HepG2 (cell line): Measurements from ENCODE around the gene EIF1. TPM values are rescaled to one million over a fixed set of nuclear protein-coding genes. Genes with fewer than 3 reads are reported as not detected.

Experiments used
- ERF ChIP-seq: IDR thresholded peaks from 2 replicates; pipeline ENCODE4 v1.6.1; 2018; ENCODE audit warnings: missing biosample characterization, missing genetic modification reagents
- HDAC6 ChIP-seq: fragments of 200-600 bp; sonication (generic); IDR thresholded peaks from 2 replicates; pipeline ENCODE4 v1.7.0; 2017; ENCODE audit warnings: mild to moderate bottlenecking, antibody characterized with exemption, low read length, low read depth
- HNF4A ChIP-seq: sonication (generic); formaldehyde crosslinking; IDR thresholded peaks from 2 replicates; pipeline ENCODE4 v1.4.0; 2020; ENCODE audit warnings: missing genetic modification reagents
- JUND ChIP-seq: sonication (generic); formaldehyde crosslinking; IDR thresholded peaks from 2 replicates; pipeline ENCODE4 v1.8.0; 2022; ENCODE audit warnings: mild to moderate bottlenecking, missing genetic modification reagents
- NKX3-1 ChIP-seq: sonication (generic); formaldehyde crosslinking; IDR thresholded peaks from 2 replicates; pipeline ENCODE4 v1.5.0; 2020; ENCODE audit warnings: missing genetic modification reagents
- PLSCR1 ChIP-seq: sonication (generic); formaldehyde crosslinking; IDR thresholded peaks from 2 replicates; pipeline ENCODE4 v1.5.0; 2020; ENCODE audit warnings: missing genetic modification reagents, mild to moderate bottlenecking, borderline replicate concordance
- POLR2A ChIP-seq, 2 experiments: IDR thresholded peaks; 2 replicates each; pipeline ENCODE4 v1.6.1; 2011; ENCODE audit warnings: low read depth in 2 of 2, low read length in 2 of 2, mild to moderate bottlenecking in 1 of 2, moderate library complexity in 1 of 2; ENCODE audit not compliant: insufficient read depth in 1 of 2
- SMC3 ChIP-seq: IDR thresholded peaks from 2 replicates; pipeline ENCODE4 v1.6.1; 2011; ENCODE audit warnings: low read length, improper control_type of control experiment
- TCF7L2 ChIP-seq: IDR thresholded peaks from 2 replicates; pipeline ENCODE4 v1.6.1; 2011; ENCODE audit warnings: mild to moderate bottlenecking, low read depth, low read length, moderate library complexity
- ZBTB39 ChIP-seq: sonication (generic); formaldehyde crosslinking; IDR thresholded peaks from 2 replicates; pipeline ENCODE4 v1.5.0; 2020; ENCODE audit warnings: missing genetic modification reagents
- ZFP36L1 ChIP-seq: sonication (generic); formaldehyde crosslinking; IDR thresholded peaks from 2 replicates; pipeline ENCODE4 v1.8.0; 2022; ENCODE audit warnings: mild to moderate bottlenecking, missing genetic modification reagents, moderate library complexity
- ZNF367 ChIP-seq: sonication (generic); formaldehyde crosslinking; IDR thresholded peaks from 2 replicates; pipeline ENCODE4 v1.4.0; 2020; ENCODE audit warnings: missing genetic modification reagents, borderline replicate concordance
- ZNF503 ChIP-seq: sonication (generic); formaldehyde crosslinking; IDR thresholded peaks from 2 replicates; pipeline ENCODE4 v1.4.0; 2020; ENCODE audit warnings: missing genetic modification reagents
- ZNF580 ChIP-seq: IDR thresholded peaks from 2 replicates; pipeline ENCODE4 v1.6.1; 2016; ENCODE audit warnings: low read depth, borderline replicate concordance
- ZNF605 ChIP-seq: sonication (generic); formaldehyde crosslinking; IDR thresholded peaks from 2 replicates; pipeline ENCODE4 v1.8.0; 2022; ENCODE audit warnings: mild to moderate bottlenecking, missing genetic modification reagents
- ZNF788 ChIP-seq: sonication (generic); formaldehyde crosslinking; IDR thresholded peaks from 2 replicates; pipeline ENCODE4 v1.5.0; 2020; ENCODE audit warnings: mild to moderate bottlenecking, missing genetic modification reagents, borderline replicate concordance
- ZNF878 ChIP-seq: sonication (generic); formaldehyde crosslinking; IDR thresholded peaks from 2 replicates; pipeline ENCODE4 v1.8.1; 2023; ENCODE audit warnings: mild to moderate bottlenecking, missing genetic modification reagents, moderate library complexity
- ZNF883 ChIP-seq: sonication (generic); formaldehyde crosslinking; IDR thresholded peaks from 2 replicates; pipeline ENCODE4 v1.5.1; 2020; ENCODE audit warnings: mild to moderate bottlenecking, missing genetic modification reagents; ENCODE audit errors: not compliant biosample characterization
- ZSCAN22 ChIP-seq: sonication (generic); formaldehyde crosslinking; IDR thresholded peaks from 2 replicates; pipeline ENCODE4 v1.4.0; 2020; ENCODE audit warnings: mild to moderate bottlenecking, missing genetic modification reagents
- ZSCAN25 ChIP-seq: sonication (generic); formaldehyde crosslinking; IDR thresholded peaks from 2 replicates; pipeline ENCODE4 v1.8.0; 2022; ENCODE audit warnings: mild to moderate bottlenecking, missing genetic modification reagents
- ZSCAN30 ChIP-seq: sonication (generic); formaldehyde crosslinking; IDR thresholded peaks from 2 replicates; pipeline ENCODE4 v1.5.0; 2020; ENCODE audit warnings: mild to moderate bottlenecking, missing genetic modification reagents
- ZXDC ChIP-seq: sonication (generic); formaldehyde crosslinking; IDR thresholded peaks from 2 replicates; pipeline ENCODE4 v1.5.0; 2020; ENCODE audit warnings: mild to moderate bottlenecking, missing genetic modification reagents
- polyA plus RNA-seq, 8 experiments: library from polyadenylated mRNA; depleted of rRNA in 3 of 8; stranded (reverse) in 7 of 8; unstranded in 1 of 8; fragments of >200 nt; fragmentation: Illumina TruSeq in 4 of 8; extraction: Trizol in 4 of 8; gene quantifications; 2 replicates each; pipeline versions ENCODE4 v1.2.1 to v1.2.3, GENCODE V29; 2011 to 2016; ENCODE audit warnings: low read depth in 4 of 8, missing spikeins in 1 of 8, mixed read lengths in 1 of 8; ENCODE audit not compliant: insufficient read depth in 1 of 8
- total RNA-seq, 5 experiments: library from RNA; depleted of rRNA; stranded (reverse); fragments of >200 nt; fragmentation: Illumina TruSeq; extraction: Trizol; gene quantifications; 2 replicates each; pipeline ENCODE4 v1.2.3, GENCODE V29; 2016; ENCODE audit warnings: low read depth in 1 of 5

EIF1 gene
- total and polyA plus RNA-seq, 2 of the 13 experiments (the other 11 are each of a cell fraction or from before 2014, with no cell fraction given) = 147 to 517 TPM

- peak; percentile 99 for TF ChIP-seq ZNF788 (CRISPR knock-in tag)
- no peak for TF ChIP-seq TCF7L2
- TF ChIP-seq ZNF580 (CRISPR knock-in tag) = peak; percentile 90; the same call in 1 of the 2 replicates
- TF ChIP-seq ZSCAN25 (CRISPR knock-in tag) = peak; percentile 73
- peak; percentile 99 for TF ChIP-seq ZNF605
- TF ChIP-seq ZNF878 (CRISPR knock-in tag) = peak; percentile 34; the same call in 1 of the 2 replicates
- TF ChIP-seq HDAC6 = peak; percentile 94
- peak; percentile 98; the same call in 1 of the 2 replicates for TF ChIP-seq ZSCAN30
- peak; percentile 57 for TF ChIP-seq HNF4A (CRISPR knock-in tag)
- TF ChIP-seq PLSCR1 (CRISPR knock-in tag) = 0 out of 2 replicates have a peak, but pooled peaks have one; percentile 21
- TF ChIP-seq POLR2A (IDR thresholded peaks at IDR 0.05; ENCODE audit: insufficient read depth in 1 of 2, low read depth in 2 of 2, low read length in 2 of 2) = peak; percentile 95 to 98
- no peak for TF ChIP-seq ZNF367 (CRISPR knock-in tag)
- peak; percentile 93 for TF ChIP-seq ZFP36L1 (CRISPR knock-in tag)
- TF ChIP-seq SMC3 = peak; percentile 46; the same call in 1 of the 2 replicates
- peak; percentile 93 for TF ChIP-seq ZNF883
- peak; percentile 79; the same call in 1 of the 2 replicates for TF ChIP-seq NKX3-1 (CRISPR knock-in tag)
- peak; percentile 88 for TF ChIP-seq ZSCAN22 (CRISPR knock-in tag)
- no peak for TF ChIP-seq ZNF503 (CRISPR knock-in tag)
- peak; percentile 85 for TF ChIP-seq JUND (CRISPR knock-in tag)
- peak; percentile 14 for TF ChIP-seq ERF (CRISPR knock-in tag)
- no peak; the same call in 1 of the 2 replicates for TF ChIP-seq ZBTB39 (CRISPR knock-in tag)
- TF ChIP-seq ZXDC = peak; percentile 63; the same call in 1 of the 2 replicates
Observed at GRCh38 chr17:41688641-41689496, at the start of gene EIF1 (continued).
